Sigmoid colon (tissue), 4 donors: ENCODE measurements around the gene PIK3CB.

Experiments
- POLR2AphosphoS5 ChIP-seq, 4 donors: sonication (generic); formaldehyde crosslinking; IDR thresholded peaks; one replicate each; pipeline ENCODE4 v1.6.1; 2017; ENCODE audit warnings: antibody characterized with exemption in 4 of 4
- TF ChIP-seq, protein P1 (sequence below), 4 experiments: fragments of 450-650 bp in 3 of 4; fragments of 200-600 bp in 1 of 4; IDR thresholded peaks; one replicate each; pipeline ENCODE4 v1.5.1; 2016 to 2019; ENCODE audit warnings: antibody characterized with exemption in 4 of 4, mild to moderate bottlenecking in 3 of 4, moderate library complexity in 2 of 4

GRCh38 chr3:138778643-138779042 is 56.1 kb downstream of the PIK3CB start:
- TF ChIP-seq, protein P1, sequence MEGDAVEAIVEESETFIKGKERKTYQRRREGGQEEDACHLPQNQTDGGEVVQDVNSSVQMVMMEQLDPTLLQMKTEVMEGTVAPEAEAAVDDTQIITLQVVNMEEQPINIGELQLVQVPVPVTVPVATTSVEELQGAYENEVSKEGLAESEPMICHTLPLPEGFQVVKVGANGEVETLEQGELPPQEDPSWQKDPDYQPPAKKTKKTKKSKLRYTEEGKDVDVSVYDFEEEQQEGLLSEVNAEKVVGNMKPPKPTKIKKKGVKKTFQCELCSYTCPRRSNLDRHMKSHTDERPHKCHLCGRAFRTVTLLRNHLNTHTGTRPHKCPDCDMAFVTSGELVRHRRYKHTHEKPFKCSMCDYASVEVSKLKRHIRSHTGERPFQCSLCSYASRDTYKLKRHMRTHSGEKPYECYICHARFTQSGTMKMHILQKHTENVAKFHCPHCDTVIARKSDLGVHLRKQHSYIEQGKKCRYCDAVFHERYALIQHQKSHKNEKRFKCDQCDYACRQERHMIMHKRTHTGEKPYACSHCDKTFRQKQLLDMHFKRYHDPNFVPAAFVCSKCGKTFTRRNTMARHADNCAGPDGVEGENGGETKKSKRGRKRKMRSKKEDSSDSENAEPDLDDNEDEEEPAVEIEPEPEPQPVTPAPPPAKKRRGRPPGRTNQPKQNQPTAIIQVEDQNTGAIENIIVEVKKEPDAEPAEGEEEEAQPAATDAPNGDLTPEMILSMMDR (IDR thresholded peaks at IDR 0.05): no peak
- TF ChIP-seq POLR2AphosphoS5 (IDR thresholded peaks at IDR 0.05): no peak
